GM12875 (cell line): ENCODE data around the gene PFKL.

Experiments used
- H3K4me3 ChIP-seq: one replicate; pipeline ENCODE4 v1.5.1; 2011; ENCODE audit warnings: low read depth, low read length, control low read depth
- CTCF ChIP-seq: IDR thresholded peaks from 2 replicates; pipeline ENCODE4 v1.5.1; 2011; ENCODE audit warnings: low read depth, mild to moderate bottlenecking, control low read depth, inconsistent platforms, low read length, moderate library complexity, borderline replicate concordance; ENCODE audit not compliant: insufficient read depth

The PFKL gene

GRCh38 chr21:44260791-44261631 is 38.8 kb upstream of the PFKL start:
- no peak for TF ChIP-seq CTCF
- no peak overlapping the region for H3K4me3 ChIP-seq

DNA sequence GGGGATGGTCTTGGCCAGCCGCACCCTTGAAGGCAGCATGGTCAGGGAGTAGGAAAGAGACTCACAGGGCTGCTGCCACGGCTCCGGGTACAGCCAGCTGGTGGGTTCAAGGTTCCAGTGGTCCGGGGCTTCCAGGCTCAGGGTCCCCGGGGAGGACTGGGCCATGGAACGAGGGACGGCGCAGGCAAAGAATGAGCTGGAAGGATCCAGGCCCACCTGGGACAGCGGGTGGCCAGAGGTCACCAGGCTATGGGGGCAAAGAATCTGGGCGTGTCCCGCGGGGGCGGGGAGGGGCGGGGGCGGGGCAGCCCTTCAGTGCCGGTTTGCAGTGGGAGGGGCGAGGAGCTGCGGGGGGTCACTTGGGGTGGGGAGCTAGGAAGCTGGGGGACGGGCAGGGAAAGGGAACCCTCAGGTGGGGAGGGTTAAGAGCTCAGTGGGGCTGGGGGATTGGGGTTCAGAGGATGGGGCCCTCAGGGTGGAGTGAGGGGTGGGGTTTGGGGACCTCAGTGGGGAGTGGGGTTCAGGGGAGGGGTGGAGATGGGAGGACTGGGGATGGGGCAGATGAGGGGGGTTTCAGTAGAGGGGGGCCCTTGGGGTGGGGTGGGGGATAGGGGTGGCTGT is 38.1 kb upstream of the PFKL start, which contains the start of gene DNMT3L:
Gene DNMT3L, minus strand, starts transcription at position 223 of the 621 bp plus-strand sequence. CDS start 638 bp downstream, outside the sequence.
- no peak for TF ChIP-seq CTCF
- no peak within 1 kb of the TSS for H3K4me3 ChIP-seq

DNA sequence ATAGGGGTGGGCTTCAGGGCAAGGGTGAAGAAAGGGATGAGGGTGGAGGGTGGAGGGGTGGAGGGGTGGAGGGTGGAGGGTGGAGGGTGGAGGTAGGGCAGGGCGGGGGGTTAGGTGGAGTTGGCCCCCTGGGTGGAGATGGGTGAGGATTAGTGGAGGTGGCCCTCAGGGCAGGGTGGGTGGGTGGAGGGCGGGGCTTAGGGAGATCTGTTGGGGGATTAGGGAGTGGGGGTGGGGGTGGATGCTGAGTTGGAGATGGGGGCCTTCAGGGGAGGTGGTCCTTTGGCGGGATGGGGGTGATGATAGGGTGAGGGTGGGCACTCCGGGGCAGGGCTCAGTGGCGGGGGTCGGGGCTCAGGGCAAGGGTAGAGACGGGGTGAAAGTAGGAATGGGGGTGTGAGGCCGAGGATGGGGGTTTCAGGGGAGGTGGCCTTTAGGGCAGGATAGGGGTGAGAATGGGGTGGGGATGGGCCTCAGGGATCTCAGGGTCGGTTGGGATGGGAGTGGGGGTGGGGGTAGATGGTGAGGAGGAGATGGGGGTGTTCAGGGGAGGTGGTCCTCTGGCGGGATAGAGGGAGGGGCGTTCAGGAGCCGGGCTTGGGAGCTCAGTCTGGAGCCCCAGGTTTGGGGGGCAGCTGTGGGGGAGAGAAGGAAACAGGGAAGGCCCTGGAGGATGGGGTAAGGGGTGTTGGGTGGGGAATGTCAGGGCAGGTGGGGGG is 37.4 kb upstream of the PFKL start:
- no peak for TF ChIP-seq CTCF

DNA sequence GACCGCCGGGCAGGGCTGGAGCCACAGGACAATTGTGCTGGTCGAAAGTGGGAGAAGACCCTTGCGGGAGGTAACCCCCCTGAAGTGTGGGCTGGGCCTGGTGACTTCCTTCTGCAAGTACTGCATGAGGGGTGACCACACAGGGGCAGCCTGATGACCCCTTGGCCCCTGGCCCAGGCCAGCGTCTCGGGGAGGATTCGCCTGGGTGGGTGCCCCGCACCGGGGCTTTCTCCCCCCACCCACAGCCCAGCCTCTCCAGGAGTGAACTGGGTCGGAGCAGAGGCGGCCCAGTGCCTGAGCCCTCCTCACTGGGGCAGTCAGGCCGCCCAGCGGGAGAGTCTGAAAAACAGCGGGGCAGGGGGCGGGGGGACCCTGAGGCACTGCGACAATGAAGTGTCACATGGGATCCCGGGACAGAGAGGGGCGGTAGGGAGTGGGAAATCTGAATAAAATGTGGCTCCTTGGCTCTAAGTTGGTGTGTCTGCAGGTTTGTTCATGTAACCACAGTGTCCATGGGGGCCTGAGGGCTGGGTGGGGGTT is 36.6 kb upstream of the PFKL start:
- TF ChIP-seq CTCF = no peak
- no peak overlapping the region for H3K4me3 ChIP-seq

More for the DNA sequence above, 37.4 kb upstream of the PFKL start:
- no peak overlapping the region for H3K4me3 ChIP-seq

GRCh38 chr21:44263768-44264167 is 36.1 kb upstream of the PFKL start:
- no peak for TF ChIP-seq CTCF
- H3K4me3 ChIP-seq = no peak overlapping the region

DNA sequence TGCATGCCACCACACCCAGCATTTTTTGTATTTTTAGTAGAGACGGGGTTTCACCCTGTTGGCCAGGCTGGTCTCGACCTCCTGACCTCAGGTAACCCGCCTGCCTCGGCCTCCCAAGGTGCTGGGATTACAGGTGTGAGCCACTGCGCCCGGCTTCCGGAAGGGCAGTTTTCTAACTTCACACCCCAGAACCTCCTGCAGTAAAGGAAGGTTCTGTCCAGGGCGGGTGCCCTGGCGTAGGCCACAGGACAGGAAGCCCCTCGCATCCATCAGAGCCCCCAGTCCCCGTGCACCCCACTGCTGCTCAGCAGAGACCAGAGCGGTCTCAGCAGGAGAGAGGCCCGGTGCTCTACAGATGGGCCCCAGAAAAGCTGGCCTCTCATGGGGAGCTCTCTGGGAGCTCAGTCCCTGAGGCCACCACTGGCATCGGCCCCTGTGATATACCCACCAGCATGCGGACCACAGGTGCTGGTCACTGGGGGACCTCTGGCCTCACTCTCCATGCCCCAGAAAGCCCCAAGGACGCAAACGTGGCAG is 34.1 kb upstream of the PFKL start:
- TF ChIP-seq CTCF = no peak

More for the DNA sequence above, 34.1 kb upstream of the PFKL start:
- no peak overlapping the region for H3K4me3 ChIP-seq
